ENCODE data around the gene EME1.

DNA sequence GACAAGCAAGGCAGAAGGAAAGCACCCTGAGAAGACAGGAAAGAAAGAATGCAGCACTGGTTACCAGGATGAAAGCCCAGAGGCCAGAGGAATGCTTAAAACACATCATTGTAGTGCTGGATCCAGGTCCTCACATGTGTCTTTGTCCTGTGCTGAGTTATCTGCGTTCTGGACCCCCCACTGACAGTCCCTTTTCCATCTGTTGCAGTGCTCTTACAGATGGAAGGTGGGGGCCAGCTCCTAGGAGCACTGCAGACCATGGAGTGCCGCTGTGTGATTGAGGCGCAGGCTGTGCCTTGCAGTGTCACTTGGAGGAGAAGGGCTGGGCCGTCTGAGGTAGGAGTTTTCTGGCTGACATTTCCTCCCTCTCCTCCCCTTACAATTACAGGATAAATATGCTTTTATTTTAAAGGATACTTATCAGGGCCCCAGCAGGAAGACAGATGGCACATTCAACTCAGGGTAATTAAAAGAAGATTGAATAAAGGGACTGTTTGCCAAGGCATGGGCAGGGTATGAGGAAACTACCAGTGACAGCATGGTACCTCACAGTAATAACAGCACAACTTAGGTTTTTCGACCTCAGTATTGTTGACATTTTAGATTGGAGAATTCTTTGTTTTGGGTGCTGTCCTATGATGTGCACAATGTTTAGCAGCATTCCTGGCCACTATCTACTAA lies 3.0 kb downstream of the EME1 start:
- TF ChIP-seq, protein P1, sequence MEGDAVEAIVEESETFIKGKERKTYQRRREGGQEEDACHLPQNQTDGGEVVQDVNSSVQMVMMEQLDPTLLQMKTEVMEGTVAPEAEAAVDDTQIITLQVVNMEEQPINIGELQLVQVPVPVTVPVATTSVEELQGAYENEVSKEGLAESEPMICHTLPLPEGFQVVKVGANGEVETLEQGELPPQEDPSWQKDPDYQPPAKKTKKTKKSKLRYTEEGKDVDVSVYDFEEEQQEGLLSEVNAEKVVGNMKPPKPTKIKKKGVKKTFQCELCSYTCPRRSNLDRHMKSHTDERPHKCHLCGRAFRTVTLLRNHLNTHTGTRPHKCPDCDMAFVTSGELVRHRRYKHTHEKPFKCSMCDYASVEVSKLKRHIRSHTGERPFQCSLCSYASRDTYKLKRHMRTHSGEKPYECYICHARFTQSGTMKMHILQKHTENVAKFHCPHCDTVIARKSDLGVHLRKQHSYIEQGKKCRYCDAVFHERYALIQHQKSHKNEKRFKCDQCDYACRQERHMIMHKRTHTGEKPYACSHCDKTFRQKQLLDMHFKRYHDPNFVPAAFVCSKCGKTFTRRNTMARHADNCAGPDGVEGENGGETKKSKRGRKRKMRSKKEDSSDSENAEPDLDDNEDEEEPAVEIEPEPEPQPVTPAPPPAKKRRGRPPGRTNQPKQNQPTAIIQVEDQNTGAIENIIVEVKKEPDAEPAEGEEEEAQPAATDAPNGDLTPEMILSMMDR (IDR thresholded peaks at IDR 0.05), result no peak
- TF ChIP-seq, protein P2, sequence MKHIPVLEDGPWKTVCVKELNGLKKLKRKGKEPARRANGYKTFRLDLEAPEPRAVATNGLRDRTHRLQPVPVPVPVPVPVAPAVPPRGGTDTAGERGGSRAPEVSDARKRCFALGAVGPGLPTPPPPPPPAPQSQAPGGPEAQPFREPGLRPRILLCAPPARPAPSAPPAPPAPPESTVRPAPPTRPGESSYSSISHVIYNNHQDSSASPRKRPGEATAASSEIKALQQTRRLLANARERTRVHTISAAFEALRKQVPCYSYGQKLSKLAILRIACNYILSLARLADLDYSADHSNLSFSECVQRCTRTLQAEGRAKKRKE (CRISPR knock-in tag; IDR thresholded peaks at IDR 0.05; ENCODE audit: low read depth), result no peak
- TF ChIP-seq RAD21 (conservative IDR thresholded peaks at IDR 0.05 in 1 of 2, IDR thresholded peaks at IDR 0.05 in 1 of 2) (no peak), PBX3 (IDR thresholded peaks at IDR 0.05) (no peak), CEBPB (IDR thresholded peaks at IDR 0.05) (no peak), POLR2A (IDR thresholded peaks at IDR 0.05; ENCODE audit: low read length) (no peak), RFX5 (IDR thresholded peaks at IDR 0.05) (no peak), SMC3 (IDR thresholded peaks at IDR 0.05) (no peak), EP300 (IDR thresholded peaks at IDR 0.05) (no peak), HDAC2 (IDR thresholded peaks at IDR 0.05) (no peak), CHD2 (IDR thresholded peaks at IDR 0.05; ENCODE audit: low read length, partially characterized antibody) (no peak), KDM5A (IDR thresholded peaks at IDR 0.05) (no peak)
- TF ChIP-seq, protein P3, sequence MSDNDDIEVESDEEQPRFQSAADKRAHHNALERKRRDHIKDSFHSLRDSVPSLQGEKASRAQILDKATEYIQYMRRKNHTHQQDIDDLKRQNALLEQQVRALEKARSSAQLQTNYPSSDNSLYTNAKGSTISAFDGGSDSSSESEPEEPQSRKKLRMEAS (IDR thresholded peaks at IDR 0.05), result no peak

Measured in A549 (cell line).